ENCODE measurements around the gene ZNF226.
"Not testable (repeated sequence)": the region's sequence is repeated elsewhere in the genome, so short reads cannot be mapped to it uniquely, and the experiment has no call there.

Gene ZNF226

GRCh38 chr19:44164673-44165512 lies at the start of gene ZNF226:
ZNF226 (plus strand) TSS chr19:44165100; CDS start chr19:44170081, 4,981 bp downstream.
- peak; percentile 94 for DNase-seq

DNA sequence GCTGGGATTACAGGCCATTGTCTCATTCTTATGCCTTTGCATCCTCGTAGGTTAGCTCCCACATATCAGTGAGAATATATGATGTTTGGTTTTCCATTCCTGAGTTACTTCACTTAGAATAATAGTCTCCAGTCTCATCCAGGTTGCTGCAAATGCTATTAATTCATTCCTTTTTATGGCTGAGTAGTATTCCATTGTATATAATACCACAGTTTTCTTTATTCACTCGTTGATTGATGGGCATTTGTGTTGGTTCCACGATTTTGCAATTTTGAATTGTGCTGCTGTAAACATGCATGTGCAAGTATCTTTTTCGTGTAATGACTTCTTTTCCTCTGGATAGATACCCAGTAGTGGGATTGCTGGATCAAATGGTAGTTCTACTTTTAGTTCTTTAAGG lies 43.7 kb upstream of the ZNF226 start:
- not testable (repeated sequence) for DNase-seq

- no peak for DNase-seq
Measured at GRCh38 chr19:44131955-44132354, 32.9 kb upstream of the ZNF226 start.

- DNase-seq: peak; percentile 76
Measured at GRCh38 chr19:44141191-44142058, 23.5 kb upstream of the ZNF226 start, which contains the start of gene ZNF234. ZNF234 (plus strand) TSS chr19:44141554; CDS start chr19:44144633, 3,079 bp downstream.

DNA sequence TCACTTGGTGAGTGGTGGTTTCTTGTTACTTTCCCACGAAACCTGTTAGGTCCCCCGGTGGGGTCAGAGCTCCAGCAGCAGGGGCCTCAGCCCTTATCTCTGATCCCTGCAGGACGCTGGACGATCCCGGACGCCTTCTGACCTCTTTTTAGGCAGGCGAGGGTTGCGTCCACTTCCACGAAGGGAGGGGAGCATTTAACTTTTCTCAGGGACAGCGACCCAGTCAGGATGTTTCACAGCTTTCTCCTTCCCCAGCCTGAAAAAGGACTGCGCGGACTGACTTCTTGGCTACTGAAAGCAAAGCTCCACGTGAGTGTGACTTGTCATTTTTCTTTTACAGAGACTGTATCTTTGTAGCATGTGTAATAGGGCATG lies 22.9 kb upstream of the ZNF226 start:
- no peak for DNase-seq

DNA sequence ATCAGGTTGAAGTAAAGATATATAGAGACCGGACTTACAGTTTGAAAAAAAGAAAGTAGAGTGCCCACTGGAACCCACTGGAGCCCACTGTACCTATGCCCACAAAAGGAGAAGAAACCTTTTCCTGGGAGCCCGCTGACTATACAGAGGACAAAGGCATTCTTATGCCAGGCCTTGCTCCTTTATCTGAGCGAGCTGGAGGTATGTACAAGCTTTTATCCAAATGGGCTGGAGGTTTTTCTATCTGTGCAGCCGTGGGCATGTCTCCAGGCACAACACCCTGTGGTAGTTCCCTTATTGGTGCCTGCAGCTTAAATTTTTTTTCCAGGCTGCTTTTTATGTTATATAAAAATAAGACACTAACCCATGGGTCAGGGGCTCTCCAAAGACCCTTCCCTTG lies 15.1 kb upstream of the ZNF226 start:
- no peak for DNase-seq

GRCh38 chr19:44151491-44151890 lies 13.4 kb upstream of the ZNF226 start:
- DNase-seq: no peak

GRCh38 chr19:44156475-44156874 lies 8.4 kb upstream of the ZNF226 start:
- DNase-seq: no peak

DNA sequence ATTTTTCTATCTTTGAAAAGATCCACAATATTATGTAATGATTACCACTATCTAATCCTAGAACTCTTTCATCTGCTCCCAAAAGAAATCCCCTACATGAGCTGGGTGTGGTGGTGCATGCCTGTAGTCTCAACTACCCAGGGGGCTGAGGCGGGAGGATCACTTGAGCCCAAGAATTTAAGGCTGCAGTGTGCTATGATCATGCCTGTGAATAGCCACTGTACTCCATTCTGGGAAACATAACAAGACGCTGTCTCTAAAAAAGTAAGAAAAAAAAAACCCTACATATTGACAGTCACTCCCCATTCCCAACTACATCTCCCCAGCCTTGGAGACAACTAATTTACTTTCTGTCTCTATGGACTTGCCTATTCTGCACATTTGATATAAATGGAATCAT lies 1.1 kb upstream of the ZNF226 start:
- no peak for DNase-seq

GRCh38 chr19:44164327-44164672 lies 600 bp upstream of the ZNF226 start:
- DNase-seq: no peak

- DNase-seq: not testable (repeated sequence)
Measured at GRCh38 chr19:44170660-44171059, 5.8 kb downstream of the ZNF226 start.

DNA sequence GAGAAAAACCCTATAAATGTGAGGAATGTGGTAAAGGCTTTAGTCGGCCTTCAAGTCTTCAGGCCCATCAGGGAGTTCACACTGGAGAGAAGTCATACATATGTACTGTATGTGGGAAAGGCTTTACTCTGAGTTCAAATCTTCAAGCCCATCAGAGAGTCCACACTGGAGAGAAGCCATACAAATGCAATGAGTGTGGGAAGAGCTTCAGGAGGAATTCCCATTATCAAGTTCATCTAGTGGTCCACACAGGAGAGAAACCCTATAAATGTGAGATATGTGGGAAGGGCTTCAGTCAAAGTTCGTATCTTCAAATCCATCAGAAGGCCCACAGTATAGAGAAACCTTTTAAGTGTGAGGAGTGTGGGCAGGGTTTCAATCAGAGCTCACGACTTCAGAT lies 11.7 kb downstream of the ZNF226 start:
- no peak for DNase-seq

DNA sequence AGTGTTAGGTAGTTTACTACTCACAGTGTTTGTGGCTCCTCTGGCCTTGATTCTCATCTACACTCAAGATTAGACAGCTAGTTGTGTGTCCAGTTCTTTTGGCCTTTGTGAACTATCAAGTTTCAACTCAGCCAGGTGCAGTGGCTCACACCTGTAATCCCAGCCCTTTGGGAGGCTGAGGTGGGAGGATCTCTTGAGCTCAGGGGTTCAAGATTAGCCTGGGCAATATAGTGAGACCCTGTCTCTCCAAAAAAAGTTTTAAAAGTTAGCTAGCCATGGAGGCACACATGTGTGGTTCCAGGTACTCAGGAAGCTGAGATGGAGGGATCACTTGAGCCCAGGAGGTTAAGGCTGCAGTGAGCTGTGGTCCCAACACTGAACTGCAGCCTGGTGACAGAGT lies 16.1 kb downstream of the ZNF226 start:
- no peak for DNase-seq

DNA sequence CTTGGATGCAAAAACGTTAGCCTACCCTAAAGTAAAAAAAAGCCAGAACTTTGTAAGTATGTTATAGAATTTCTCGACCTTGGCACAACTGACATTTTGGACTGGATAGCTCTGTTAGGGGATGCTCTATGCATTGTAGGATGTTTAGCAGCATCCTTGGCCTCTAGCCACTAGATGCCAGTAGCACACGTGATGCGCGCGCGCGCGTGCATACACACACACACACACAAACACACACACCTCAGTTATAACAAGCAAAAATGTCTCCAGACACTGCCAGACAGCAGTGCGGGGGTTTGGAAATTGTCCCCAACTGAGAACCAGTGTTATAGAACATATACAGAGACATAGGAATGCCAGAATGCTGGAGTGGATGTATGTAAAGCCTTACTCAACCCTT lies 17.2 kb downstream of the ZNF226 start:
- DNase-seq: no peak

- DNase-seq: no peak
Measured at GRCh38 chr19:44190020-44190419, 25.1 kb downstream of the ZNF226 start.

DNA sequence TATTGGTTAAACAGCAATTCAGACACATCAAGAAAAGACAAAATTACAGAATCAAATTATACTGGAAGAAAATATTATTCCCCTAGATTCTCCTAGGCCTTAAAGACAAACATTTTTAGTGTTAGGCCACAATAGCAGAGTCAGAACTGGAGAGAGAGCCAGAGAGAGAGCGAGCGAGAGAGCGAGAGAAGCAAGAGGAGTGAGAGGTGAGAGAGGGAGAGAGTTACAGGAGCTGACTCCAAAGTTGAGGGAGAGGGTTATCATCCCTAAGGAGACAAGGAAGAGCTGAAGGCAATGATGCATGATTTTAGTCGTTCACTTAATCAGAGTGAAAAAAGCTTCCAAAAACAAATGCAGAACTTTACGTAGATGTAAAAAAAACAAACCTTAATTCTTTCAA lies 27.2 kb downstream of the ZNF226 start:
- no peak for DNase-seq

GRCh38 chr19:44196772-44197171 lies 31.9 kb downstream of the ZNF226 start:
- DNase-seq: no peak

GRCh38 chr19:44202470-44202869 lies 37.6 kb downstream of the ZNF226 start:
- DNase-seq: no peak

- DNase-seq: no peak
Measured at GRCh38 chr19:44202974-44203373, 38.1 kb downstream of the ZNF226 start.

DNA sequence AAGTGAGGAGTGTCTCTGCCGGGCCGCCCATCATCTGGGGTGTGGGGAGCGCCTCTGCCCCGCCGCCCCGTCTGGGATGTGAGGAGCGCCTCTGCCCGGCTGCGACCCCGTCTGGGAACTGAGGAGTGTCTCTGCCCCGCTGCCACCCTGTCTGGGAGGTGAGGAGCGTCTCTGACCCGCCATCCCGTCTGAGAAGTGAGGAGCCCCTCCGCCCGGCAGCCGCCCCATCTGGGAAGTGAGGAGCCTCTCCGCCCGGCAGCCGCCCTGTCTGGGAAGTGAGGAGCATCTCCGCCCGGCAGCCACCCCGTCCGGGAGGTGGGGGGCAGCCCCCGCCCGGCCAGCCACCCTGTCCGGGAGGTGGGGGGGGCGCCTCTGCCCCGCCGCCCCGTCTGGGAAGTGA lies 39.0 kb downstream of the ZNF226 start:
- DNase-seq: not testable (repeated sequence)

GRCh38 chr19:44204772-44205171 lies 39.9 kb downstream of the ZNF226 start:
- no peak for DNase-seq

GRCh38 chr19:44207126-44207803 lies 42.4 kb downstream of the ZNF226 start:
- DNase-seq: peak; percentile 93

DNA sequence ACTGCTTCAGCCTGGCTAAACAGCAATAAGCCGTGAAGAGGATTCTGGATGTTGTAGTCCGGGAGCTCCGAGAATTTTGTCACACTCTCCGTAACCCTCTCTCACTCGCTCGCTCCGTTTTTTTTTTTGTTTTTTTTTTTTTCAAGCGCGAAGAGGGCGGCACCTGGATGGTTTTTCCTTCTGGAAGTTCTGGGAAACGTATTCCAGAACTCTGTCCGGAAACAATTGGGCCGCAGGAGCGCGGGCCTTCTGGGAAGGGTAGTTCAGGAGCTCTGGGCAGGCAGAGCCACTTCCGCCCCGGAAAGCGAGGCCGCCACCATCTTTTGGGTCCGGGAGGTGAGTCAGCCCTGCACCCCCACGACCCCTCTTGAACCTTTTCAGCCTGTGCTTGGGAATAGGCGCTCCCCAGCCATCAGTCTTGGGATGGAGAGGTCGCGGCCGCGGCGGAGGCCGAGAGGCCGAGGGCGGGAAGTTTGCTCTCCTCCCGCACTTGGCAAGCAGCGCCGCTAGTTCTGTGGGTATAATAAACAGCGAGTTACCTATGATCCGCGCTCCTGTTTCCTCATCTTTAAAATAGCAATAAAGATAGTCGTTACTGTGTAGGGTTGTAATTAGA lies 47.5 kb downstream of the ZNF226 start, which contains the start of gene ZNF227:
ZNF227 (plus strand) TSS at position 283 of the 616 bp plus-strand sequence. CDS start 5,261 bp downstream, outside the sequence.
- peak; percentile 96 for DNase-seq
